NCI-H2029 treated with DMSO at 0.1 percent for 48 hours (cell line): Measurements from ENCODE around the gene TMEM43.

ENCODE experiments used
- DNase-seq: peaks from one replicate; lab custom pipeline; 2025; lab: John Stamatoyannopoulos, UW

TMEM43 gene

GRCh38 chr3:14178247-14179113, 53.6 kb downstream of the TMEM43 start, which contains the start of the genes LSM3 and XPC:
Gene LSM3, plus strand, starts transcription at chr3:14178817. Its CDS starts 44 bp downstream, at chr3:14178861.
Gene XPC, minus strand, starts transcription at chr3:14178601. Its CDS starts 33 bp downstream, at chr3:14178568.
- DNase-seq: peak; percentile 99

- no peak for DNase-seq
Observed at GRCh38 chr3:14179114-14179465, 54.2 kb downstream of the TMEM43 start.

- no peak for DNase-seq
Observed at GRCh38 chr3:14179795-14180194, 54.9 kb downstream of the TMEM43 start.

GRCh38 chr3:14181253-14181652, 56.4 kb downstream of the TMEM43 start:
- DNase-seq: no peak

GRCh38 chr3:14183015-14183577, 58.2 kb downstream of the TMEM43 start:
- no peak for DNase-seq

- no peak for DNase-seq
Observed at GRCh38 chr3:14186854-14187458, 62.1 kb downstream of the TMEM43 start.

GRCh38 chr3:14188041-14188754, 63.3 kb downstream of the TMEM43 start:
- DNase-seq: no peak
